B cell (primary cell): ENCODE data around the gene PDLIM7.
A peak's percentile ranks its signal among the peaks of the same experiment; 100 is the strongest.

Experiments used
- CTCF ChIP-seq: fragments of 200-600 bp; IDR thresholded peaks from one replicate; pipeline ENCODE4 v1.8.0; 2022; ENCODE audit warnings: antibody characterized with exemption, mild to moderate bottlenecking
- EZH2 ChIP-seq: IDR thresholded peaks from 2 replicates; pipeline ENCODE4 v1.6.1; 2012; ENCODE audit warnings: borderline replicate concordance, low read depth, mild to moderate bottlenecking, moderate library complexity, low read length; ENCODE audit not compliant: insufficient read depth, poor library complexity, severe bottlenecking

- peak; percentile 81 for TF ChIP-seq CTCF
- TF ChIP-seq EZH2 = no peak
These were observed 42.3 kb downstream of the PDLIM7 start for GRCh38 chr5:177455036-177455660.
